ENCODE results near the gene PDGFA. TPM values are rescaled to one million over a fixed set of nuclear protein-coding genes. Genes with fewer than 3 reads are reported as not detected.

PDGFA gene
- total RNA-seq, 4 donors from 2014 or later = 7.0 to 23.7 (median 8.8) TPM

DNA sequence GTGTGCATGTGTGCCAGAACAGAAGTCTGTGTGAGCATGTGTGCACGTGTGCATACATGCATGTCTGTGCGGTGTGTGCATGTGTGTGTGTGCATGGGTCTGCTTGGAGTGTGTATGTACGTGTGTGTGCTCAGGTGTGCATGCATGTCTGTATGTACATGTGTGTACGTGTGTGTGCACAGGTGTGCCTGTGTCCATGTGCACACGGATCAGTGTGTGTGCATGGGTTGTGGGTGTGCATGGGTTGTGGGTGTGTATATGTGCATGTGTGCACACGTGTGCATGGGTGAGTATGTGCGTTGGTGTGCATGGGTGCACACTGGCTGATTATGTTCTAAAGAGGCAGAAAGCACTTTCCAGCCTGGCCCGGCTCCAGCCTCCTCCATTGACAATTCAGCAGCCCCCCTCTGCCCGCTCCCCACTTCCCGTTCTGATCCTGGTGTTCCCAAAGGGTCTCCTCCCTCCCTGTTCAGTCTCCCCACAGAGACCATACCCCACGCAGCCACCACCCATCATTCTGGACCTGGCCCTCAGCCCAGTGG is 44.1 kb upstream of the PDGFA start:
- DNase-seq (ENCODE audit: low spot score) (no peak), ATAC-seq (ENCODE audit: low FRiP score) (no peak)
- TF ChIP-seq, protein P1, sequence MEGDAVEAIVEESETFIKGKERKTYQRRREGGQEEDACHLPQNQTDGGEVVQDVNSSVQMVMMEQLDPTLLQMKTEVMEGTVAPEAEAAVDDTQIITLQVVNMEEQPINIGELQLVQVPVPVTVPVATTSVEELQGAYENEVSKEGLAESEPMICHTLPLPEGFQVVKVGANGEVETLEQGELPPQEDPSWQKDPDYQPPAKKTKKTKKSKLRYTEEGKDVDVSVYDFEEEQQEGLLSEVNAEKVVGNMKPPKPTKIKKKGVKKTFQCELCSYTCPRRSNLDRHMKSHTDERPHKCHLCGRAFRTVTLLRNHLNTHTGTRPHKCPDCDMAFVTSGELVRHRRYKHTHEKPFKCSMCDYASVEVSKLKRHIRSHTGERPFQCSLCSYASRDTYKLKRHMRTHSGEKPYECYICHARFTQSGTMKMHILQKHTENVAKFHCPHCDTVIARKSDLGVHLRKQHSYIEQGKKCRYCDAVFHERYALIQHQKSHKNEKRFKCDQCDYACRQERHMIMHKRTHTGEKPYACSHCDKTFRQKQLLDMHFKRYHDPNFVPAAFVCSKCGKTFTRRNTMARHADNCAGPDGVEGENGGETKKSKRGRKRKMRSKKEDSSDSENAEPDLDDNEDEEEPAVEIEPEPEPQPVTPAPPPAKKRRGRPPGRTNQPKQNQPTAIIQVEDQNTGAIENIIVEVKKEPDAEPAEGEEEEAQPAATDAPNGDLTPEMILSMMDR (IDR thresholded peaks at IDR 0.05) = no peak

DNA sequence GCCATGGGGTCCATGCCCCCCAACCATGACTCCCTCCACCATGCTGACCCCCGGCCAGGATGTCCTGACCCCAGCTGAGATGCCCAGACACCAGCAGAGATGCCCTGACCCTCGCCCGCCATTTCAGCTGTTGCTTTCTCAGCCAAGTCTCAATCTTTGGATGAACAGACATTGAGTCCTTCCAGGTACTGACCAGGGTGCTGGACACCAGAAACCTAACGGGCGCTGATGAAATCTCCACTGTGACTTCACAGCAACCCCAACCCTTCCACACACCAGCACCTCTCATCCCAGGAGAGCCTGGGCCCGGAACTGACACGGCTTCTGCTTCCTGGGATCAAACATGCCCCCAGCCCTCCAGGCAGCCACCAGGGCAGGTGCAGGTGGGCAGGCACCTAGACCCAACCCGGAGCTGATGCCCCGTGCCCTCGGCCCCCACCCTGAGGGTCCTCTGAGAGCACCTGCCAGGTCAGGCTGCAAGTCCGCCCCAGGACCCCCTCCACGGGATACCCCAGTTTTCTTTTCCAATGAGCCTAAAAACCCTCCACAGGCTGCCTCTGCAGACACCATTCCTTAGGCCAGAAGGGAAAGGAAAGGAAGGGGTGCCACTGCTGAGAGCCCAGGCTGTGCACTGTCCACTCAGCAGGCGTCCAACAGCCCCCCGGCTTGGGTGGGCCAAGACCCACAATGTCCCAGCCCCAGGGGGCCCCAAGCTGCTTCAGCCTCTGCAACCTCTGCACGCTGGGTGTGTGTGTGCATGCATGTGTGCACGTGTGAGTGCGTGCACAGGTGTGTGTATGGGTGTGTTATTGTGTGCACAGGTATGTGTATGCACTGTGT is 43.4 kb upstream of the PDGFA start:
- ATAC-seq (ENCODE audit: low FRiP score) (no peak), DNase-seq (ENCODE audit: low spot score) (no peak)
- TF ChIP-seq, protein P1 (IDR thresholded peaks at IDR 0.05) = no peak

- DNase-seq (ENCODE audit: low spot score) (no peak), ATAC-seq (ENCODE audit: low FRiP score) (no peak)
- TF ChIP-seq, protein P1 (IDR thresholded peaks at IDR 0.05) = no peak
Observed at GRCh38 chr7:562374-562675, 42.7 kb upstream of the PDGFA start.

GRCh38 chr7:561631-562373 is 42.2 kb upstream of the PDGFA start:
- ATAC-seq (ENCODE audit: low FRiP score) (no peak), DNase-seq (ENCODE audit: low spot score) (no peak)
- TF ChIP-seq, protein P1 (IDR thresholded peaks at IDR 0.05) = no peak

DNA sequence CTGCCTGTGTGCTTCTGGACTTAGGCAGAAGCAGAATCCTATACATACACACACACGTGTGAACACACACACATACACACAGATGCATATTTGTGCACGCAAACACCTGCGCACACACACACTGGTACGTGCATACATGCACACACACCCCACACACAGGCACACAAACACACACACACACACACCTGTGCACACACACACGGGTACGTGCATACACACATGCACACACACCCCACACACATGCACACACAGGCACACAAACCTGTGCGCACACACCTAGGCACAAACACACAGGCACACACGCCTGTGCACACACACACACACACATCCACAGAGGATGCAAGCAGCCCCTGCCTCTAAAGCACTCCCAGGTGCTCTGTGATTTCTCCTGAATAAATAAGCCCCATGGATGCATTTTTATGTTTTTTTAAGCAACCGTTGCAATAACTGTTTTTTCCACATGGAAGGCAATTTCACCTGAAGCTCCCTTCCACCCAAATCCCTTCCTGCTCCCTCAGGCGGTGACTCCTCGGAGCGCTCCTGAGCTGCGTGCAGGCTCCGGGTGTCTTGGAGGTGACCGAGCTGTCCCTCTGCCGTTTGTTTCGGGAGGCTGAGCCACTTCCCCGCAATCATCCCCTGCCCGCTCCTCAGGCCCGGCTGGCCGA is 41.5 kb upstream of the PDGFA start:
- no peak for ATAC-seq (ENCODE audit: low FRiP score)
- TF ChIP-seq, protein P1 (IDR thresholded peaks at IDR 0.05) = no peak
- DNase-seq (ENCODE audit: low spot score) = no peak

DNA sequence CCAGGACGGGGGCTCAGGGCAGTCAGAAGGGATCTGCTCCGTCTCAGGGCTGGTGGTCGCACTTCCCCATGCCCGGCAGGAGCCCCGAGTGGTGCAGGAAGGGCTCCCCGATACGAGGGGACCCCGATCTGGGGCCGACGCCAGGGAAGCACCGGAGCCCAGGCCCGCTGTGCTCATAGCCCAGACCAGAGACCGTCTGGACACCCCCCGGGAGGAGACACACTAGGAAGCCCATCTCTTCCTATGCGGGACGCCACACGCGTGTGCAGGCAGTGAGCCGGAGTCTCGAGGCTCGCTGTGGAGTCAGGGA is 39.7 kb upstream of the PDGFA start:
- ATAC-seq (ENCODE audit: low FRiP score) = no peak
- no peak for DNase-seq (ENCODE audit: low spot score)
- TF ChIP-seq, protein P1 (IDR thresholded peaks at IDR 0.05) = no peak
